Measurements from ENCODE around the gene AHSA1. TPM values are rescaled to one million over a fixed set of nuclear protein-coding genes. Genes with fewer than 3 reads are reported as not detected.

AHSA1 gene
- total RNA-seq, 1 experiment from 2014 or later, result 428 TPM

DNA sequence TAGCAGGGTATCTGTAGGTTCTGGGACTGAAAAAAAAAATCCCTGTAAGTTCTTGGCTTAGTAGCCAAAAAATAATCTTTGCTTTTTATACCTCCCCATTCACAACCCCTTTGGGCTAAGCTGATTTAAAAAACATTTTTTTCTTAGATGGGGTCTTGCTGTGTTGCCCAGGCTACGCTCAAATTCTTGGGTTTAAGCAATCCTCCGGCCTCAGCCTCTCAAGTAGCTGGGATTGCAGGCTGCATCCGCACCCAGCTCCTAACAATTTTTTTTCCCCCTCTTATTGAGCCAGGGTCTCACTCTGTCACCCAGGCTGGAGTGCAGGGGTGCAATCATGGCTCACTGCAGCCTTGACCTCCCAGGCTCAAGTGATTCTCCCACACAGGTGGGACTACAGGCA lies 49.9 kb downstream of the AHSA1 start:
- no peak for DNase-seq (ENCODE audit: low read depth)

DNA sequence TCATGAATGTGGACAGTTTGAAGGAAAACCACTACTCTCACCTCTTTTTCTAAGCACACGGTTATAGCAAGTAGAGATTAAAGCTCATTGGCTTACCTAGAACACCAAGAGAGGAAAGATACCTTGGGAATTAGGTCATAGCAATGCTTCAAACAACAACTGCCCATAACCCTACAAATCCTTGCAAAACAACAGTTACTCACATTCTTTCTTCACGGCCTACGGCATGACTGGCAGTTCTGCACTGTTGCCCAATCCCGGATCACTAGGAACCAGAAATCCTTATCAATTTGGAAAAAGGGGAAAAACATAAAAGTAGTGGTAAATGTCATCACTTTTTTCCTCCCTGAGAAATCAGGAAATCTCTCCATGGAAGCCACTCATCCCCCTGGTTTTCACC lies 50.4 kb downstream of the AHSA1 start:
- no peak for DNase-seq (ENCODE audit: low read depth)

GRCh38 chr14:77508876-77509275 lies 51.0 kb downstream of the AHSA1 start:
- no peak for DNase-seq (ENCODE audit: low read depth)

DNA sequence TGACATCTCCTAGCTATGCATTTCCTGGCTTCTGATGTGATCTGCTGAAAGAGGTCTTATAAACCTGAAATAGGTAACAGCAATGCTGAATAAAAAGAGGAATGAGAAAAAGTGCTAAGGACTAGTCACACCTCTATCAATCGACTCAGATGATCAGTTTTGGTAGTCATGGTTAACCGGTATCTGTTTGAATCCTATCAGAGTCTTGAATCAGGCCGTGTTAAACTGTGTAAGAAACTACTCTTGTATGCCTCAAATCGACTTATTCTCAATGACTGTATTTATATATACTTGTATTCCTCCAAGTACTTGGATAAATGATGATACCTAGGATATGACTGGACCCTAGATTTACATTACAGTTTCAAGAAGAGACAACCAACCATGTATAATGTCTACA lies 51.5 kb downstream of the AHSA1 start:
- DNase-seq (ENCODE audit: low read depth), result no peak

GRCh38 chr14:77511486-77512162 lies 53.7 kb downstream of the AHSA1 start:
- no peak for DNase-seq (ENCODE audit: low read depth)

GRCh38 chr14:77516126-77516525 lies 58.2 kb downstream of the AHSA1 start:
- DNase-seq (ENCODE audit: low read depth), result no peak

Small RNA genes lying within 50 kb of the gene (small RNA-seq; reads per million reads assigned to genes)
- not detected for gene RF00404

Other genes with a start within 250 kb of the AHSA1 start
- gene NGB, start 186.9 kb upstream of the AHSA1 start, total RNA-seq (2014; rRNA removed; shearing (Covaris generic)), result not detected in 2 replicates
- 13.7 and 15.1 TPM in 2 replicates for gene POMT2, start 137.2 kb upstream of the AHSA1 start, total RNA-seq (2014; rRNA removed; shearing (Covaris generic))
- 46.9 and 57.1 TPM in 2 replicates for gene GSTZ1, start 137.1 kb upstream of the AHSA1 start, total RNA-seq (2014; rRNA removed; shearing (Covaris generic))
- 11.8 and 13.7 TPM in 2 replicates for gene TMED8, start 81.0 kb upstream of the AHSA1 start, total RNA-seq (2014; rRNA removed; shearing (Covaris generic))
- gene SAMD15, start 80.7 kb upstream of the AHSA1 start, total RNA-seq (2014; rRNA removed; shearing (Covaris generic)), result 0.84 and 2.6 TPM in 2 replicates
- 0.07 TPM in 1 of 2 replicates, not detected in the other for gene NOXRED1, start 34.6 kb upstream of the AHSA1 start, total RNA-seq (2014; rRNA removed; shearing (Covaris generic))
- gene VIPAS39, start 492 bp upstream of the AHSA1 start, total RNA-seq (2014; rRNA removed; shearing (Covaris generic)), result 17.5 and 19.2 TPM in 2 replicates
- gene ISM2, start 40.7 kb downstream of the AHSA1 start, total RNA-seq (2014; rRNA removed; shearing (Covaris generic)), result not detected in 2 replicates
- 15.7 and 17.9 TPM in 2 replicates for gene SPTLC2, start 158.5 kb downstream of the AHSA1 start, total RNA-seq (2014; rRNA removed; shearing (Covaris generic))
- 19.3 and 20.3 TPM in 2 replicates for gene ALKBH1, start 249.9 kb downstream of the AHSA1 start, total RNA-seq (2014; rRNA removed; shearing (Covaris generic))